HG02938 (cell line): Measurements from ENCODE around the gene CGB3.
"Not testable (repeated sequence)": the region's sequence is repeated elsewhere in the genome, so short reads cannot be mapped to it uniquely, and the experiment has no call there.

ENCODE experiments used
- ATAC-seq: cut with Tn5 transposase; IDR thresholded peaks from one replicate; pipeline ENCODE4 v1.9.1; 2021; ENCODE audit warnings: mild to moderate bottlenecking, moderate library complexity; ENCODE audit not compliant: unreplicated experiment

CGB3 gene

DNA sequence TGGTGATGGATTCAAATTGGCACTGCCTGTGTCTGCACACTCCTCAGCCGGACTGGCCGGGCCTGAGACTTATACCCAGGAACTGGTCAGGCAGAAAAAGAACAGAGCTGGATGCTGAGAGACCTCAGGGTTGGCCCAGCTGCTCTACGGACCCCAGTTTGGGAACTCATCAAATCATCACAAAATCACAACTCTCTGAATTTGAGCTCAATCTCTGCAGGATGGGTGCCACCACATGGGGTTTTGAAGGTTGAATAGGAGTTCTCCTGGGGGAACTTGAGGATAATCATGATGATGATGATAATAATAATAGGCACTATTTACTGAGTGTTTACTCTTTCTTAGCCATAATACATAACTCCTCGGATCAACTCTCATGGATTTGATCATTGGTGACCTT lies 18.5 kb upstream of the CGB3 start:
- not testable (repeated sequence) for ATAC-seq

DNA sequence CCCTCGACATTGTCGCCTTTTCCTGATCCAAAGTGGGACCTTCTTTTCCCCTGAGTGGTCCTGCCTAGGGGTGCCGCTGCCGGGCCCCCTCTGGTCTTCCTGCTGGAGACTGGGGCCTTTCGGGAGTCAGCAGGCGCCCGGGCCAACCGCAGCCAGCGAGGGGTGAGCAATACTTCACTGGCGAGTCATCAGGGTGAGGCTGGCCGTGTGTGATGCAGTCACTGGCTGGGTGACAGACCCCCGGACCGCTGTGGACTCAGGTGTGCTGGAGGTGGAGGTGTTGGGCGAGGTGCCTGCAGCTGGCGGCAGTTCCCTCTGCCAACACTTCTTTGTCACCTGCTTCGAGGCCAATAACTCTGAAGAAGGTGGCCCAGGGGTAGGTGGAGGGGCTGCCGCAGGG lies 18.0 kb upstream of the CGB3 start:
- ATAC-seq: no peak

DNA sequence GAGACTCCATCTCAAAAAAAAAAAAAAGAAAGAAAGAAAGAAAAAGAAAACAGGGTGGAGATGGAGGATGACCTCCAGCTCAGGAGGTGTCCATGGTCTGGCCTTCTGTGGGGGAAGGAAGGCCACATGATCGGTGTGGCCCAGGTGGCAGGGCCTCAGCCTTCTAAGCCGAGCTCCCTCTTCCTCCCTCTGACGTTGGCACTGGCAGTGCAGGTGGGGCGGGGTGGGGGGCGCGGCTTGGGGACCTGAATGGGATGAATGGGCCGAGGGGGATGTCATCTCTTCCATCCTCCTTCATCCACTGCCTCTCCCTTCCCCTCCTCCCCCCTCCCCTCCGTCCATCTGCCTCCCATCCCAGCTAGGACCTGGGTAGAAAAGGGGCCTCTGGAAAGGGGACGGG lies 15.6 kb upstream of the CGB3 start:
- not testable (repeated sequence) for ATAC-seq

DNA sequence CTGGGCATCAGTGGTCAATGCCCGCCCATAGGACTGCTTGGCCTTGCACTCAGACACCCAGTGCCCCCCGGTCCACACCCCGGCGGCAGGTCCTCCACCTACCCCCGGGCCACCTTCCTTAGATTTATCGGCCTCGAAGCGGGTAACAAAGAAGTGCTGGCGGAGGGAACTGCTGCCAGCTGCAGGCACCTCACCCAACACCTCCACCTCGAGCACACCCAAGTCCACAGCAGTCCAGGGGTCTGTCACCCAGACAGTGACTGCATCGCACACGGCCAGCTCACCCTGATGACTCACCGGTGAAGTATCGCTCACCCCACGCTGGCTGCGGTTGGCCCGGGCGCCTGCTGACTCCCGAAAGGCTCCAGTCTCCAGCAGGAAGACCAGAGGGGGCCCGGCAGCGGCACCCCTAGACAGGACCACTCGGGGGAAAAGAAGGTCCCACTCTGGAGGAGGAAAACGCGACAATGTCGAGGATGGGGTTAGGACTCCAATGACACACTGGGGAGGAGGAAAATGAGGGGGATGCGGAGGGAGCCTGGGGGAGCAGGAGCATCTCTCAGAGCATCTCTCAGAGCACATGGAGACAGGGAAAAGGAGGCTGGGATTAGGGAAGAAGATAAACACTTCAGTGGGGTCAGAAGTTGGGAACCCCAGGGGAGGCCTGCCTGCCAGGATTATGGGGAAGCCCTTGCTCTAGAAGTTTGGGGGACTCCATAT lies 14.6 kb upstream of the CGB3 start:
- ATAC-seq: not testable (repeated sequence)

DNA sequence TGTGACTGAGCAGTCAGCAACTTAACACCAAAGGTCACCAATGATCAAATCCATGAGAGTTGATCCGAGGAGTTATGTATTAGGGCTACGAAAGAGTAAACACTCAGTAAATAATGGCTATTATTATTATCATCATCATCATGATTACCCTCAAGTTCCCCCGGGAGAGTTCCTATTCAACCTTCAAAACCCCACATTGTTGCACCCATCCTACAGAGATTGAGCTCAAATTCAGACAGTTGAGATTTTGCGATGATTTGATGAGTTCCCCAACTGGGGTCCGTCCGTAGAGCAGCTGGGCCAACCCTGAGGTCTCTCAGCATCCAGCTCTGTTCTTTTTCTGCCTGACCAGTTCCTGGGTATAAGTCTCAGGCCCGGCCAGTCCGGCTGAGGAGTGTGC lies 14.0 kb upstream of the CGB3 start:
- ATAC-seq: not testable (repeated sequence)

DNA sequence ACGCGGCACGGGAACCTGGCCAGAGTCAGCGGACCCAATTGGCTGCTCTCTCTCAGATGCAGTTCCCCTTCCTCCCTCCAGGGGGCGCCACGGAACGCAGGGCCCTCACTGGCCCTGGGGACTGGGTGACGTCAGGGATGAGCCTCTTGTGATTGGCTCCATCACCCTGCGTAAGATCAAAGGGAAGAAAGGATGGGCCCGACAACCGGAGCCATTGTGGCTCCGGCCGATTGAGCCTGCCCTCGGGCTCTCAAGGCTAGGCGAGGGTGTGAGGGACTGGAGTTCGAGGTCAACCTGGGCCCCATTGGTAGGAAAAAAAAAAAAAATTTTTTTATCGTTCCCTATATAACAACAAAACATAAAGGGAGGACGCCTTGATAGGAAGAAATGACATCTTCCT lies 12.7 kb upstream of the CGB3 start, which contains the start of gene CGB1:
CGB1 (minus strand) TSS at position 81 of the 400 bp plus-strand sequence. CDS start 184 bp downstream, outside the sequence.
- ATAC-seq: not testable (repeated sequence)

DNA sequence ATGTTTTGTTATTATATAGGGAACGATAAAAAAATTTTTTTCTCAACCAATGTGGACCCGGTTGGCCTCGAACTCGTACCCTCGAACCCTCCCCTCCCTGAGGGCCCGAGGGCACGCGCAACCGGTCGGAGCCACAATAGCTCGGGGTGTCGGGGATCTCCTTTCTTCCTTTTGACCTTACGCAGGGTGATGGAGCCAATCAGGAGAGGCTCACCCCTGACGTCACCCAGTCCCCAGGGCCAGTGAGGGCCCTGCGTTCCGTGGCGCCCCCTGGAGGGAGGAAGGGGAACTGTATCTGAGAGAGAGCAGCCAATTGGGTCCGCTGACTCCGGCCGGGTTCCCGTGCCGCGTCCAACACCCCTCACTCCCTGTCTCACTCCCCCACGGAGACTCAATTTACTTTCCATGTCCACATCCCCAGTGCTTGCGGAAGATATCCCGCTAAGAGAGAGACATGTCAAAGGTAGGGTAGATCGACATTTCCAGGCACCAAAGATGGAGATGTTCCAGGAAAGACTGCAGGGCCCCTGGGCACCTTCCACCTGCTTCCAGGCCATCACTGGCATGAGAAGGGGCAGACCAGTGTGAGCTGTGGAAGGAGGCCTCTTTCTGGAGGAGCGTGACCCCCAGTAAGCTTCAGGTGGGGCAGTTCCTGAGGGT lies 7.6 kb upstream of the CGB3 start, which contains the start of gene CGB2:
CGB2 (plus strand) TSS at position 249 of the 660 bp plus-strand sequence; CDS start at position 455, 206 bp downstream.
- ATAC-seq: not testable (repeated sequence)

DNA sequence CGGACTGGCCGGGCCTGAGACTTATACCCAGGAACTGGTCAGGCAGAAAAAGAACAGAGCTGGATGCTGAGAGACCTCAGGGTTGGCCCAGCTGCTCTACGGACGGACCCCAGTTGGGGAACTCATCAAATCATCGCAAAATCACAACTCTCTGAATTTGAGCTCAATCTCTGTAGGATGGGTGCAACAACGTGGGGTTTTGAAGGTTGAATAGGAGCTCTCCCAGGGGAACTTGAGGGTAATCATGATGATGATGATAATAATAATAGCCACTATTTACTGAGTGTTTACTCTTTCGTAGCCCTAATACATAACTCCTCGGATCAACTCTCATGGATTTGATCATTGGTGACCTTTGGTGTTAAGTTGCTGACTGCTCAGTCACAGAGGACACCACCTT lies 6.2 kb upstream of the CGB3 start:
- not testable (repeated sequence) for ATAC-seq

DNA sequence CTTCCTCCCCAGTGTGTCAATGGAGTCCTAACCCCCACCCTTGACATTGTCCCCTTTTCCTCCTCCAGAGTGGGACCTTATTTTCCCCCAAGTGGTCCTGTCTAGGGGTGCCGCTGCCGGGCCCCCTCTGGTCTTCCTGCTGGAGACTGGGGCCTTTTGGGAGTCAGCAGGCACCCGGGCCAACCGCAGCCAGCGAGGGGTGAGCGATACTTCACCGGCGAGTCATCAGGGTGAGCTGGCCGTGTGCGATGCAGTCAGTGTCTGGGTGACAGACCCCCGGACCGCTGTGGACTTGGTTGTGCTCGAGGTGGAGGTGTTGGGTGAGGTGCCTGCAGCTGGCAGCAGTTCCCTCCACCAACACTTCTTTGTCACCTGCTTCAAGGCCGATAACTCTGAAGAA lies 5.6 kb upstream of the CGB3 start:
- ATAC-seq: not testable (repeated sequence)

DNA sequence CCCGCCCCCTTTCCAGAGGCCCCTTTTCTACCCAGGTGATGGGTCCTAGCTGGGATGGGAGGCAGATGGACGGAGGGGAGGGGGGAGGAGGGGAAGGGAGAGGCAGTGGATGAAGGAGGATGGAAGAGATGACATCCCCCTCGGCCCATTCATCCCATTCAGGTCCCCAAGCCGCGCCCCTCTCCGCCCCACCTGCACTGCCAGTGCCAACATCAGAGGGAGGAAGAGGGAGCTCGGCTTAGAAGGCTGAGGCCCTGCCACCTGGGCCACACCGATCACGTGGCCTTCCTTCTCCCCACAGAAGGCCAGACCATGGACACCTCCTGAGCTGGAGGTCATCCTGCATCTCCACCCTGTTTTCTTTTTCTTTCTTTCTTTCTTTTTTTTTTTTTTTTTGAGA lies 4.6 kb upstream of the CGB3 start:
- ATAC-seq: not testable (repeated sequence)

DNA sequence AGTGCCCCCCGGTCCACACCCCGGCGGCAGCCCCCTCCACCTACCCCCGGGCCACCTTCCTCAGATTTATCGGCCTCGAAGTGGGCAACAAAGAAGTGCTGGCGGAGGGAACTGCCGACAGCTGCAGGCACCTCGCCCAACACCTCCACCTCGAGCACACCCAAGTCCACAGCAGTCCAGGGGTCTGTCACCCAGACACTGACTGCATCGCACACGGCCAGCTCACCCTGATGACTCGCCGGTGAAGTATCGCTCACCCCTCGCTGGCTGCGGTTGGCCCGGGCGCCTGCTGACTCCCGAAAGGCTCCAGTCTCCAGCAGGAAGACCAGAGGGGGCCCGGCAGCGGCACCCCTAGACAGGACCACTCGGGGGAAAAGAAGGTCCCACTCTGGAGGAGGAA lies 1.5 kb upstream of the CGB3 start:
- ATAC-seq: not testable (repeated sequence)

DNA sequence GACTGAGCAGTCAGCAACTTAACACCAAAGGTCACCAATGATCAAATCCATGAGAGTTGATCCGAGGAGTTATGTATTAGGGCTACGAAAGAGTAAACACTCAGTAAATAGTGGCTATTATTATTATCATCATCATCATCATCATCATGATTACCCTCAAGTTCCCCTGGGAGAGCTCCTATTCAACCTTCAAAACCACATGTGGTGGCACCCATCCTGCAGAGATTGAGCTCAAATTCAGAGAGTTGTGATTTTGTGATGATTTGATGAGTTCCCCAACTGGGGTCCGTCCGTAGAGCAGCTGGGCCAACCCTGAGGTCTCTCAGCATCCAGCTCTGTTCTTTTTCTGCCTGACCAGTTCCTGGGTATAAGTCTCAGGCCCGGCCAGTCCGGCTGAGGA lies 955 bp upstream of the CGB3 start:
- ATAC-seq: not testable (repeated sequence)

DNA sequence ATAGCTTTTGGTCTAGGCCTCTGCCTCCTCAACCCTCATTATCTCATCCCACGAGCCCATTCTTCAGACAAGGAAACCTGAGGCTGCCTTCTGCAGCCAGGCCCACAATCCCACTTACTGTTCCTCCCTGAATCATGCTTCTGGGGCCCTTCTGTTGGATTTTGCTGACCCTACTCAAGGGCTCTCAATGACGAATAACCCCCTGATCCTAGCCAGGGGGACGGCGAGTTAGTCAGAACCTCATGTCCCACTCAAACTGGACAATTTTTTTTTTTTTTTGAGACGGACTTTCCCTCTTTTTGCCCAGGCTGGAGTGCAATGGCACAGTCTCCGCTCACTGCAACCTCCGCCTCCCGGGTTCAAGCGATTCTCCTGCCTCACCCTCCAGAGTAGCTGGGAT lies 2.0 kb downstream of the CGB3 start:
- no peak for ATAC-seq

DNA sequence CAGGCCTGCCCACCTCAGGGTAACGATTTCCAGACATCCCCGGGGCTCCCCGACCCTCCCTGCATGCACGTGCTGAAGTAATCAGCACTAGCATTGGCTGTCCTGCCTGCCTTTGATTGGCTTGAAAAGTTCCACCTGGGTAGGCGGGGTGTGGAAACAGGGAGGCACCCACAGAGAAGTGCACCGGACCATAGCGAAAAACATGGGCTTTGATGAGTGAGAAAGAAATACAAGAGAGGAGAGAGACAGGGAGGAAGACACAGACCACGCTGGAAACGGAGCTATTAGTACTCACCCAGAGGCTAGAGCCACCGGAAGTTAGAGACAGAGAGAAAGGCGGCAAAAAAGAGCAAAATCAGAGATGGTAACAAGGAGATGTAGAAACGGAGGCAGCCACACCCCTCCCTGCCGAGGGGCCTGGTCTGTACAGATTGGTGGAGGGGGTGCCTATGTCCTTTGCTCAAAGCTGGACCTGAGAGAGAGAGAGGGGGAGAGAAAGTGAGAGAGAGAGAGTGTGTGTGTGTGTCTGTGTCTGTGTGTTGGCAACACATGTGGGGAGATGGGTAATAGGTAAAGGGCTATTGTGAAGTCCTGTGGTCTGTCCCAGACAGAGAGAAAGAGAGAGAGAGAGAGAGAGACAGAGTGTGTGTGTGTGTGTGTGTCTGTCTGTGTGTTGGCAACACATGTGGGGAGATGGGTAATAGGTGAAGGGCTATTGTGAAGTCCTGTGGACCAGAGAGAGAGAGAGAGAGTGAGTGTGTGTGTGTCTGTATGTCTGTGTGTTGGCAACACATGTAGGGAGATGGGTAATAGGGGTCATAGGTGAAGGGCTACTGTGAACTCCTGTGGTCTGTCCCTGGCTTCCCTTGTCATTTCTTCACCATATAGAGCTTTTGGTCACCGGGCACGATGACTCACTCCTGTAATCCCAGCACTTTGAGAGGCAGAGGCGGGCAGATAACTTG lies 2.9 kb downstream of the CGB3 start:
- no peak for ATAC-seq

DNA sequence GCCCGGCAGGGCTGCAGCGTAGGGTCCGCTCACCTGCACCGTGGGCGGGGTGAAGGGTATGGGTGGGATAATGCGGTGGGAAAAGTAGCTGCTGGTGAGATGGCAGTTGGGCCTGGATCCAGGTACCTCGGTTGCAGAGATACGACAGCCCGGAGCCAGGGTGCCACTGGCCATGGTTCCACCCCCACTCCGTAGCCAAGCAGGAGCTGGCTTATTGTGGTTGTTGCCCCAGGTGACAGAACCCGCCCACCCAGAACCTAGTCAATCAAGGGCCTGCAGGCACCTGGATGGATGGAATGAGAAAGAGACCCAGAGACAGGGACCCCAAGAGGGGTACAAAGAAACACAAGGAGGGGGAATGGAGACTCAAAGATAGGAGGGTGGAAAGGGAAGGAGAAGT lies 3.8 kb downstream of the CGB3 start:
- no peak for ATAC-seq

DNA sequence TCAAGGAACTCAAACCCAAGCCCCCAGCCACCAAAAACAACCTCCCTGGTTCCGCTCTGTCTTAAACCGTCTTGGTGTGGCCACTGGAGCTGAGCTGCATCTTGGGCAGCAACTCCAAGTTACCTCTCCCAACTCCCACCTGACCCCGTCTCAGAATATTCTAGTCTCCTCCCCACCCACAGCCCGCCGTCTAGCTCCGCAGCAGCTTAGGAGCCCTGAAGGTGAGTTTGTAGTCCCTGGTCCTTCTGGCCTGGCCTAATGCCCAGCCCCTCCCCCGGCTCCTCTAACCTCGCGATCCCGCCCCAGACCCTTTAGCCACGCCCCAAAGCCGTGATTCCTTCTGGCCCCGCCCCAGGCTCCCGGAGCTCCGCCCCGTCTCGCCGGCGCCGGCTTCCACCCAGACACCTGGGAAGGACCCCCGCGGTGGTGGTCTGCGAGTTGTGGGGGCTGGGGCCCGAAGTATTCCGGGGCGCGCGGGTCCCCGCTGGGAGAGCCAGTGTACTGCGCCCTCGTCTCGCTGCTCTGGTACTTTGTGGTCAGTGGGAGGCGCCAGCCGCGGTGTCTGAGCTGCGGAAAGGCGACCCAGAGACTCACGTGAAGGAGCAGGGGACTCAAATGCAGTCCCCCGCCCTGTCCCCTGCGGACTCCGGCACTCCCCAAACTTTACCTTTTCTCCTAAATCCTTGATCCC lies 4.7 kb downstream of the CGB3 start:
- ATAC-seq: no peak

DNA sequence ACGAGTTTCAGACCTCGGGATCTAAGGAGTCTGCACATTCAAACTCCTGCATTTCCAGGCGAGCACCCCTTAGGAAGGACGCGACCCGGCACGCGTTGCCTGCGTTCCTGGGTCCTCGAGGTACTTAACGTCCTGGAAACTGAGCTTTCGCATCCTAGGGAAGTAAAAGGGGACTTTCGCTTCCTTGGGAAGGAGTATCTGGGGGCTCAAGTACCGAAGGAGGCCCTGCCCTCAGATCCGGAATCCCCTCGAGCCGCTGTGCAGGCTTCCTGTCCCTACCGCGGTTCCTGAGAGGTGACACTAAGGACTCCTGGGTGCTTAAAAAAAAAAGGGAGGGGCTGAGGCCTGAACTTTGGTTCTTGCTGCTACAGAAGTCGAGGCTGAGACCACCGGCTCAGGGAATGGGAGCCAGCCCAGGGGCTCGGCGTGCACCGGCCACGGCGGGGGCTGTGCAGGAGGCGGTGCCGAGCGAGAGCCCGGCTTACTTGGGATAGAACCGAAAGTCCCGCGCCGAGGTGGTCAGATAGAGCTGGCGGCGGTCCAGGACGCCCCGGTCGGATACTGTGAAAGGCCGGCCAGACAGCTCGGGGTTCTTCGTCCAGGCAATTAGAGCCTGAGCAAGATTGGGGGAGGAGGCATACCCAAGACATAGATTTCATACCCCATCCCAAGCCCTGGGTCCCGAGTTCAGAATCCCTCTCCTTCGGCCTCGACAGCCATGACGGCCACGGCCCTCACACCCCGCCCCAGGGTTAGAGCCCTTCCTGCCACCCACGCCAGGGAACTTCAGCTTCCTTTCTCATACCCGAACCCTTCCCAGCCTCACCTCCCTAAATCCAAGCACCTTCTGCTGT lies 5.5 kb downstream of the CGB3 start:
- ATAC-seq: not testable (repeated sequence)

DNA sequence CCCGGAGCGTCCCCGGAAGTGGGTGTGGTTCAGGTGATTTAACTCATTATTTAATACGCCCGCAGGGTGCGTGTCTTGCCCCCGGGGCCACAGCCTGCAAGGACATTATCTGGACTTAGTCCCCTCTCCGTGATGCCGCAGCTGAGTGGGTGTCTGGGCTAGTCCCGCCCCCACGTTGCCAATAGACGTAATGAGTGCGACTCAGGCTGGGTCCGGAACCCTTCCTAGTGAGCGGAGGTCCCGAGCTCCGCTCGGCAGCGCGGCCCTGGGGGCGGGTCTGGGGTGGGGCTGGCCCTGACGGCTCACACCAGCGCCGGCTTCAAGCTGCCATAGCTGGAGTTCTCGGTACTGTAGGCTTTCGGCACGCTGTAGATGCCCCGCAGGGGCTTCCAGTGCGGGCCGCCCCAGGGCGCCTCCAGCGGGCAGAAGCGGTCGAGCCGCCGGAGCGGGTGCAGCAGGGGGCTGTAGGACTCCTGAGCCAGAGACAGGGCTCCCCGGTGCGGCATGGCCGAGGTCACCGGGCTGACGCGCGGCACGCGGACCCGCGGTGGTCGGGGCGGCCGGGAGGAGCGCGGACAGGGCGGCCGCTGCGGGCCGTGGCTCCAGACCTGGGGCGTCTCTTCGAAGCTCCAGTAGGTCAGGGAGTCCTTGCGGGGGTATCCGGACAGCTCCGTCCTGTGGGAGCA lies 6.3 kb downstream of the CGB3 start:
- no peak for ATAC-seq

DNA sequence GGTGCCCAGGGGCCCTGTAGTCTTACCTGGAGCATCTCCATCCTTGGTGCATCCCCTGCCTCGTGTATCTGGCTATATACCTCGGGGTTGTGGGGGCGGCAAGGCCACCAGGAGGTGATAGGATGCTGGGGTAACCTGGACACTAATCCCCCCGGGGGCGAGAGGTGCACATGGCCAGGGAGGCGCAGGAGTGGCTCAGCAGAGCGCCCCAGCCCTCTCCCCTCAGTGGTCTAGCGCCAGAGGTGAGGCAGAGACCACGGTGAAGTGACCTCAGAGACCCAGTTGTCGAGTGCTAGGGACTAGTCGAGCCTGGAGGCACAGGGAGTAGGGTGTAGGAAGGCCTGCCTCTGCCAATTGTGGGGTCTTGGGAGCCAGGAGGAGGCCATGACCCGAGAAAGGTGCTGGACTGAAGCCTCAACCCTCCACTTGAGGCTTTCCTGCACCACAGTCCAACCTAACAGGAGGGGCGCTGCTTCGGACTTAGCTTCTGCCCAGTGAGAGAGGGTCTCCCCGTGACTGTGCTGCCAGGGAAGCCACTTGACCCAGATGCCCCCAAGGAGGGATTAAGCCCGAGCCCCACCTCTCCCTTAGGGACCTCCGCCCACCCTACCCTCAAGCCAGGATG lies 7.0 kb downstream of the CGB3 start, which contains the start of gene LHB:
LHB (minus strand) TSS at position 51 of the 625 bp plus-strand sequence; CDS start at position 41, 10 bp downstream.
- ATAC-seq: no peak
